ENCODE data around the gene TSKS.

The TSKS gene

GRCh38 chr19:49807904-49808675, 45.0 kb upstream of the TSKS start:
- H4K20me1 ChIP-seq (ENCODE audit: insufficient read depth, low read length), result no peaks in the 10 kb centered on the region
- H3K4me3 ChIP-seq (ENCODE audit: low read length), result 0 out of 2 replicates have a peak overlapping the region, but pooled peaks have one; percentile 84
- no peak for DNase-seq
- no peaks in the 10 kb centered on the region for H3K27me3 ChIP-seq (replicated peaks; ENCODE audit: insufficient read depth, low read length)
- no peaks in the 10 kb centered on the region for H3K79me2 ChIP-seq (ENCODE audit: low read length)
- H3K9ac ChIP-seq (ENCODE audit: low read length), result no peak overlapping the region
- H3F3A ChIP-seq (ENCODE audit: insufficient read depth, low read length), result peaks cover 10% of the 10 kb centered on the region; the same call in 1 of the 2 replicates
- TF ChIP-seq EZH2 (optimal IDR thresholded peaks at IDR 0.05; ENCODE audit: low read depth, low read length) (no peak), CTCF (IDR thresholded peaks at IDR 0.05; ENCODE audit: low read length) (no peak), EZH2phosphoT487 (IDR thresholded peaks at IDR 0.05; ENCODE audit: low read length) (no peak)
- peaks cover 9% of the 10 kb centered on the region for H3K4me1 ChIP-seq (ENCODE audit: low read length)
- no peak overlapping the region for H3K27ac ChIP-seq (ENCODE audit: low read length)
- peak overlapping the region; percentile 92; the same call in 1 of the 2 replicates for H3K4me2 ChIP-seq (ENCODE audit: low read depth, low read length)
- no peaks in the 10 kb centered on the region for H3K36me3 ChIP-seq (replicated peaks; ENCODE audit: insufficient read depth, low read length)
- no peaks in the 10 kb centered on the region for H3K9me3 ChIP-seq (replicated peaks; ENCODE audit: insufficient read depth, low read length)
- no peaks in the 10 kb centered on the region for H3K9me2 ChIP-seq (replicated peaks; ENCODE audit: insufficient read depth, low read length)
- H2AFZ ChIP-seq (ENCODE audit: low read length), result no peak overlapping the region

- Histone ChIP-seq H3K36me3 (replicated peaks; ENCODE audit: insufficient read depth, low read length) (no peaks in the 10 kb centered on the region), H3K9me2 (replicated peaks; ENCODE audit: insufficient read depth, low read length) (no peaks in the 10 kb centered on the region), H2AFZ (ENCODE audit: low read length) (no peak overlapping the region), H3K9me3 (replicated peaks; ENCODE audit: insufficient read depth, low read length) (no peaks in the 10 kb centered on the region), H3K4me1 (ENCODE audit: low read length) (peaks cover 9% of the 10 kb centered on the region), H3K4me3 (ENCODE audit: low read length) (no peak overlapping the region), H3K9ac (ENCODE audit: low read length) (no peak overlapping the region), H3K4me2 (ENCODE audit: low read depth, low read length) (no peak overlapping the region), H3K27ac (ENCODE audit: low read length) (no peak overlapping the region), H3F3A (ENCODE audit: insufficient read depth, low read length) (peaks cover 2% of the 10 kb centered on the region; the same call in 1 of the 2 replicates), H4K20me1 (ENCODE audit: insufficient read depth, low read length) (no peaks in the 10 kb centered on the region), H3K79me2 (ENCODE audit: low read length) (no peaks in the 10 kb centered on the region), H3K27me3 (replicated peaks; ENCODE audit: insufficient read depth, low read length) (no peaks in the 10 kb centered on the region)
- TF ChIP-seq CTCF (IDR thresholded peaks at IDR 0.05; ENCODE audit: low read length), result no peak
- TF ChIP-seq EZH2phosphoT487 (IDR thresholded peaks at IDR 0.05; ENCODE audit: low read length), result no peak
- TF ChIP-seq EZH2 (optimal IDR thresholded peaks at IDR 0.05; ENCODE audit: low read depth, low read length), result no peak
- no peak for DNase-seq
These were observed 44.2 kb upstream of the TSKS start for GRCh38 chr19:49807058-49807903.

GRCh38 chr19:49806620-49806959, 43.5 kb upstream of the TSKS start:
- Histone ChIP-seq H3K4me2 (ENCODE audit: low read depth, low read length) (no peak overlapping the region), H2AFZ (ENCODE audit: low read length) (no peak overlapping the region), H3K4me3 (ENCODE audit: low read length) (no peak overlapping the region), H3K9me3 (replicated peaks; ENCODE audit: insufficient read depth, low read length) (no peaks in the 10 kb centered on the region), H4K20me1 (ENCODE audit: insufficient read depth, low read length) (no peaks in the 10 kb centered on the region), H3K27ac (ENCODE audit: low read length) (no peak overlapping the region), H3K79me2 (ENCODE audit: low read length) (no peaks in the 10 kb centered on the region), H3K36me3 (replicated peaks; ENCODE audit: insufficient read depth, low read length) (no peaks in the 10 kb centered on the region), H3K27me3 (replicated peaks; ENCODE audit: insufficient read depth, low read length) (no peaks in the 10 kb centered on the region), H3K9me2 (replicated peaks; ENCODE audit: insufficient read depth, low read length) (no peaks in the 10 kb centered on the region), H3K4me1 (ENCODE audit: low read length) (peaks cover 9% of the 10 kb centered on the region), H3K9ac (ENCODE audit: low read length) (no peak overlapping the region), H3F3A (ENCODE audit: insufficient read depth, low read length) (no peaks in the 10 kb centered on the region)
- no peak for TF ChIP-seq EZH2 (optimal IDR thresholded peaks at IDR 0.05; ENCODE audit: low read depth, low read length)
- TF ChIP-seq CTCF (IDR thresholded peaks at IDR 0.05; ENCODE audit: low read length), result no peak
- TF ChIP-seq EZH2phosphoT487 (IDR thresholded peaks at IDR 0.05; ENCODE audit: low read length), result no peak
- no peak for DNase-seq
